GM18951 (cell line): ENCODE results near the gene KCNB1.

Experiments used
- POLR2A ChIP-seq: IDR thresholded peaks from 4 replicates; pipeline ENCODE4 v1.6.1; 2011; ENCODE audit warnings: mild to moderate bottlenecking; ENCODE audit not compliant: insufficient read length, insufficient read depth; ENCODE audit errors: extremely low read depth
- in situ Hi-C: fragments of 300-500 bp; cut with MboI; formaldehyde crosslinking; loops from one replicate; pipeline ENCODE4 v1.12.0; 2022; ENCODE audit warnings: low sequenced_read_pairs, mixed read lengths, inconsistent platforms; ENCODE audit not compliant: unreplicated experiment

The KCNB1 gene

GRCh38 chr20:49409302-49409974, 73.0 kb downstream of the KCNB1 start:
- TF ChIP-seq POLR2A: no peak
- in situ Hi-C loops: no loop called here

- in situ Hi-C loops: no loop called here
- no peak for TF ChIP-seq POLR2A
These were observed 73.9 kb downstream of the KCNB1 start for GRCh38 chr20:49408509-49409104.

GRCh38 chr20:49406666-49407065, 75.8 kb downstream of the KCNB1 start:
- in situ Hi-C loops: no loop called here
- TF ChIP-seq POLR2A: no peak

GRCh38 chr20:49405696-49406095, 76.8 kb downstream of the KCNB1 start:
- in situ Hi-C loops: no loop called here
- no peak for TF ChIP-seq POLR2A

- in situ Hi-C loops: no loop called here
- no peak for TF ChIP-seq POLR2A
These were observed 77.3 kb downstream of the KCNB1 start for GRCh38 chr20:49405062-49405683.

GRCh38 chr20:49404461-49404860, 78.0 kb downstream of the KCNB1 start:
- in situ Hi-C loops: no loop called here
- TF ChIP-seq POLR2A: no peak

- in situ Hi-C loops: no loop called here
- no peak for TF ChIP-seq POLR2A
These were observed 78.6 kb downstream of the KCNB1 start for GRCh38 chr20:49403911-49404310.

- in situ Hi-C loops: no loop called here
- TF ChIP-seq POLR2A: no peak
These were observed 79.5 kb downstream of the KCNB1 start for GRCh38 chr20:49403012-49403411.

- in situ Hi-C loops: no loop called here
These were observed 81.6 kb downstream of the KCNB1 start for GRCh38 chr20:49400904-49401303.

GRCh38 chr20:49400410-49400809, 82.1 kb downstream of the KCNB1 start:
- TF ChIP-seq POLR2A: no peak
- in situ Hi-C loops: no loop called here

More at GRCh38 chr20:49400904-49401303, 81.6 kb downstream of the KCNB1 start:
- TF ChIP-seq POLR2A: no peak

- TF ChIP-seq POLR2A: no peak
- in situ Hi-C loops: no loop called here
These were observed 83.1 kb downstream of the KCNB1 start for GRCh38 chr20:49399329-49399728.

- no peak for TF ChIP-seq POLR2A
- in situ Hi-C loops: no loop called here
These were observed 83.9 kb downstream of the KCNB1 start for GRCh38 chr20:49398401-49399144.

- TF ChIP-seq POLR2A: no peak
- in situ Hi-C loops: no loop called here
These were observed 84.9 kb downstream of the KCNB1 start for GRCh38 chr20:49397525-49397924.
